ENCODE results near the gene GDAP1L1.
"Not testable (repeated sequence)": the region's sequence is repeated elsewhere in the genome, so short reads cannot be mapped to it uniquely, and the experiment has no call there.

The GDAP1L1 gene

GRCh38 chr20:44302026-44302669 is 55.0 kb downstream of the GDAP1L1 start:
- DNase-seq (ENCODE audit: low read depth in 2 of 2, low spot score in 1 of 2): no peak

GRCh38 chr20:44302736-44303135 is 55.6 kb downstream of the GDAP1L1 start:
- DNase-seq (ENCODE audit: low read depth in 2 of 2, low spot score in 1 of 2): no peak

- DNase-seq (ENCODE audit: low read depth in 2 of 2, low spot score in 1 of 2): no peak
Observed at GRCh38 chr20:44304383-44304782, 57.3 kb downstream of the GDAP1L1 start.

DNA sequence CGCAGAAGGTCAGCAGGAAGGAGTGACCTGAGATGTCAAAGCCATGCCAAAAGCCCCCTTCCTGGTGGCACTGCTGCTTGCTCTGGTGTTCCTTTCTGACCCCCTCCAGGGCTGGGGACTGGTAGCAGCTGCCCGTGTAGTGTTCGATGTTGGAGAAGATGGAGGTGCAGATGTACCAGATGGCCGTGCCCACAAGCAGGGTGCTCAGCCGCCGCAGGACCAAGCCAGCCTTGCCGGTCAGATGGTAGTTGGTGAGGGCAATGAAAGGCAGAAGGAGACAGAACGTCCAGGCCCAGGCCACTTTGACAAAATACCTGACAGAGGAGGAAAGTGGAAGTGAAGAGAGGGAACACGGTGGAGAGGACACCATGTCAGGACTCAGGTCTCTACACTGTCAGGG is 59.8 kb downstream of the GDAP1L1 start:
- DNase-seq (ENCODE audit: low read depth in 2 of 2, low spot score in 1 of 2): no peak

DNA sequence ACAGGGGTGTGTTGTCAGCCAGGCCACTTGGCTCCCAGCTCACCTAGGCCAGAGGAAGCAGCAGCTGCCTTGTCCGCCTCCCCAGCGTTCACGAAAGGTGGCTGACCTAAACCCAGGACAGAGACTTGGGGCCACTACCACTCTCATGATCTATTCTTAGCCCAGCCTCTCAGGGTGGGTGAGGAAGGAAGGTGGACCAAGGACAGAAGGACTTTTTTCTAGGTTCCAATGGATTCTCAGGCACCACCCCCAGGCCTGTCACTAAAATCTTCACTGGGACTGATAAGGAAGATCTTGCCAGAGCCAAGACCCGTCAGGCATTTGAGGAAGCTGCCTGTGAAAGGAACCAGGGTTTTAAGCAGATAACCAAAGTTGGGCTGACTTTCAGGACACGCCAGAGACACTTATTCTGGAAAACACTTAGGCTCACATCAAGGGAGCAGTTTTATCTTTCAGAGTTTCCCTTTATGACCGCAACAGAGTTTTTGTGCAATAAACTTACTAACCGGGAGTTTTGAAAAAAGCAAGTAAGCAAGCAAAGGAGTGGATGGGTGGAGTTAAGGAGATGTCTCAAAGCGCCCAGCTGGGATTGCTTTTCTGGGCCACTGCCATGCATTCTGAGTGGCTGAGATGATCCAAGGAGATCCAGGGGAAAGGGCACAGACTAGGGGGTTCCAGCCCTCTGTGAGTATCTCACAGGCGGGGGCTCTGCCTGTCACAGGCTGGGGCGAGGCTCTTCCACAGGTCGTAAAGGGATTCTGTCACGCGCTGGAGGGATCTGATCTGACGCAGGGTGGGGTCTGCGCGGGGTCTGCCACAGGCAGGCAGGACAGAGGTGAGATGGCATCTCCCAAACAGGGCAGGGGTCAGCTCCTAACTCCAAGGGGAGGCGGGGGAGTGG is 62.9 kb downstream of the GDAP1L1 start:
- DNase-seq (ENCODE audit: low read depth in 2 of 2, low spot score in 1 of 2): no peak

- DNase-seq (ENCODE audit: low read depth in 2 of 2, low spot score in 1 of 2): peak; percentile 88 to 97
Observed at GRCh38 chr20:44310664-44311639, 63.8 kb downstream of the GDAP1L1 start, which contains the start of gene FITM2. Gene FITM2, minus strand, starts transcription at chr20:44311202. Its CDS starts 54 bp downstream, at chr20:44311148.

DNA sequence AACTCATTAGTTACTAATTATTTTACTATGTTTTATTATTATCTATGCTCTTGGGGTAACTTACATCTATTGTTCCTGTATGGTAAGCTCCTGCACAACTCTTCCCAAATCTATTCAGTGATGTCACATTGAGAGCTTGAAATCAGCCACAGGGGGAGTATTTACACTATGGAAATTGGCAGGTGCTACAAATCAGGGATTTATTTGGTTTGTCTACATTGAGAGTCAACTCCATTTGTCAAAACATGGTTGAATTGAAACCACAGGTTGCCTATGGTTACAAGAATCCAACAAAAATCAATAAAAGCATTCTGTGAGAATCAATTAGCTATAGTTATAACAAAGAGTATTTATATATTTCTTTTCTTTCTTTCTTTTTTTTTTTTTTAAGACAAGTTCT is 67.8 kb downstream of the GDAP1L1 start:
- no peak for DNase-seq (ENCODE audit: low read depth in 2 of 2, low spot score in 1 of 2)

DNA sequence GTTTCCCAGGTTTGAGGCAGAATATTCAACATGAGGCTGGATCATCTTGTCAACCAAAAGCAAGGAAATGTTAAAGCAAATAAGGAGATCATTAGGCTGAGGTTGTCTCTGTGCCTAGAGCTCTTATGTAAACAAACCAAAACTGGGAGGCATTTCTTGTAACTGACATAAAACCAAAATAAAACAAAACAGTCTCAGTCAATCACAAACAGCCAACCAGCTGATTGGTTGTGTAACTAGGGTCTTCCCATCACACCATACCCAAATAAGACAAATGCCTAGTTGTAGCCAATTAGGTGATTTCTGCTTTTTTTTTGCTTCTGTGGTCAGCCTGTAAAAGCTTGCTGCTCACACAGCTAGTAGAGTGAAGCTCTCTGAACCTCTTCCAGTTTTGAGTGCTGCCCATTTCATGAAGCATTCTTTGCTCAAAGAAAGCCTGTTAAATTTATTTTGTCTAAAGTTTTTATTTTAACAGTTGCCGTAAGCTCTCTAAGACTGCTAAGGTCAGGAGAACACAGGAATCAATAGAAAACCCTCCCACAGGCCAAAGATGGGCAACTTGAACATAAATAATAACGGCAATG is 72.8 kb downstream of the GDAP1L1 start:
- no peak for DNase-seq (ENCODE audit: low read depth in 2 of 2, low spot score in 1 of 2)

DNA sequence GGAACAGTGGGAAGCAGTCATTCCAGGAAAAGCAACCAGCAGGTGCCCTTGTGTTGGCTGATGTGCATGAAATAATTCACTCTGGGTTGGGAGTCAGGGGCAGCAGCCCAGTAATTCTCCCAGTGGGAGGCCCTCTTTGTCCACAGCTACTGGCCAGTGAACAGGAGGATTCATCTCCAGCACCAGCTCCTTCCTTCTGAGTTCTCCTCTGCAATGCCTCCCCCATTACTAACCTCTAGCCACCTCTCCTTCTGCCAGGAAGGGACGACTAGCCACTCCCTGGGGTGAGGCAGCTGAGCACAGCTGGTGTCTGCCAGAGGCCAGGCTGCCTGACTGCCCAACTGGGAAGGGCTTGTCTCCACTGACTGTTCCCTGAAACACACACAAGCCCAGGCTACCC is 77.2 kb downstream of the GDAP1L1 start:
- no peak for DNase-seq (ENCODE audit: low read depth in 2 of 2, low spot score in 1 of 2)

DNA sequence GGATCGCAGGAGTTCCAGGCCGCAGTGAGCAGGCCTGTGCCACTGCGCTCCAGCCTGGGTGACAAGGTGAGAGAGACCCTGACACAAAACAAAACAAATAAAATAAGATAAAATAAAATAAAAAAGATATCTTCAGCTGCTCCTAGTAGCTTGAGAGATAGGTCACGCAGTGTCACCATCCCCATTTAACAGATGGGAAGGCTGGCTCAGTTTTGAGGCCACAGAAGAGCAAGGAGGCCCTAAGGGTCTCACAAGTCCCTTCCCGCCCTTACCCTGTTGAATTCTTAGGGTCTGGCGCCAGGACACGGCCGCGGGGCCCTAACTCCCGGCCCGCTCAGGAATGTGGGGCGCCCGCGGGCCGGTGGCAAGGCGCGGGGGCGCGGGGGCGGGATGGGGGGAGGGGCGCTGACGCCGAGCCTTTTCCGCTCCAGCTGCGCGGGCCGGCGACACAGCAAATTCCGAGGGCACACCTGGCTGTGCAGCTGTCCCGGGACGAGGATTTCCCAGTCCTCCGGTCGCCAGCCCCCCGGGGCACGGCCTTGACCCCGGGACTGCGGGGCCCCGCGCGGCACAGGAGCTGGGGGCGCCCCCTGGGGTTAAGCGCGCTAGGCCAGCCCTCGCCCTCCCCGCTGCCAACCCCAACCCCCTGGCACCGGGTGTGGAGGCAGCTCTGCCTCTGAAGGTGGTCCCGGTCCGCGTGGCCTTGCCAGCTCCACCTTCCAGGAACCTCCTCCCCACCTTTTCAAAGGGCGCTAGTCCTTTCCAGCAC is 79.5 kb downstream of the GDAP1L1 start:
- DNase-seq (ENCODE audit: low read depth in 2 of 2, low spot score in 1 of 2): no peak

DNA sequence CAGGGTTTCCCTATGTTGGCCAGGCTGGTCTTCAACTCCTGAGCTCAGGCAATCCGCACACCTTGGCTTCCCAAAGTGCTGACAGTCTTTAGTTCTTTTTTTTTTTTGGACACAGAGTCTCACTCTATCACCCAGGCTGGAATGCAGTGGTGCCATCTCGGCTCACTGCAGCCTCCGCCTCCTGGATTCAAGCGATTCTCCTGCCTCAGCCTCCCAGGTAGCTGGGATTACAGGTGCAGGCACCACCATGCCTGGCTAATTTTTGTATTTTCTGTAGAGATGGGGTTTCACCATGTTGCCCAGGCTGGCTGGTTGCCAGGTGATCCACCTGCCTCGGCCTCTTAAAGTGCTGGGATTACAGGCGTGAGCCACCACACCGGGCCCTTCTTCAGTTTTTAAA is 80.6 kb downstream of the GDAP1L1 start:
- DNase-seq (ENCODE audit: low read depth in 2 of 2, low spot score in 1 of 2): not testable (repeated sequence)

GRCh38 chr20:44328428-44328827 is 81.3 kb downstream of the GDAP1L1 start:
- no peak for DNase-seq (ENCODE audit: low read depth in 2 of 2, low spot score in 1 of 2)

All from stimulated activated CD8-positive, alpha-beta memory T cell treated with anti-CD3 and anti-CD28 coated beads, Interleukin-4, amount 100 ng/mL, for 1 hour (primary cell).